ENCODE results near the gene CELSR1.
A peak's percentile ranks its signal among the peaks of the same experiment; 100 is the strongest.

The CELSR1 gene

DNA sequence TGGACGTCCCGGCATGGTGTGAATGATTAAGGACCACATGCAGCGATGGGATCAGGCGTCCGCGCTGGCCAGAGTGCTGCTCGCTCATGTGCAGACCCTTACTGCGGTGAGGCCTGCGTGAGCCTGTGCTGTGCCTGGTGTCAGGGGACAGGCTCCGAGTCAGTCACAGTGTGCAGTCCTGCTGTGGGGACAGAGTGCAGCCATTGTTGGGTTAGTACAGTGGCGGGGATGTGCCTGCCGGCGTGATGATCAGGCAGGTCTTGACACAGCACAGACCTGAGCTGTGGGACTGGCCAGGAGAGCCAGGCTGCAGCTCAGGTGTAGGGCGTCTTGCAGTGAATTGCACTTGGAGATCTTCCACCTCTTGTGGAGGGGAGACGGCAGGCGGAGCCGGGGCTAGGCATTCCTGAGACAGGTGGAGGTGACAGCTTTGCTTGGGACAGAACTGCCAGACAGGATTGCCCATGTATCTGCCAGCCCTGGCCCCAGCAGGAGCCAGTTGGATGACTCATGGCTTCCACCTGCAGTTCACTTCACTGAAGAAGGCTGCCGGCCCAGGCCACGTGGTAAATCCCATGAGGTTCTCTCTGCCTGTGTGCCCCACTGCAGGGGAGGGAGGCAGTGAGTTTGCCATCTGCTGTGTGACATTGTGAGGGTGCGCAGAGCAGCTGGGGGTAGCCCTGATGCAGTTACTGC is 184.6 kb downstream of the CELSR1 start:
- no peak for DNase-seq (ENCODE audit: low read depth in 2 of 2)

DNA sequence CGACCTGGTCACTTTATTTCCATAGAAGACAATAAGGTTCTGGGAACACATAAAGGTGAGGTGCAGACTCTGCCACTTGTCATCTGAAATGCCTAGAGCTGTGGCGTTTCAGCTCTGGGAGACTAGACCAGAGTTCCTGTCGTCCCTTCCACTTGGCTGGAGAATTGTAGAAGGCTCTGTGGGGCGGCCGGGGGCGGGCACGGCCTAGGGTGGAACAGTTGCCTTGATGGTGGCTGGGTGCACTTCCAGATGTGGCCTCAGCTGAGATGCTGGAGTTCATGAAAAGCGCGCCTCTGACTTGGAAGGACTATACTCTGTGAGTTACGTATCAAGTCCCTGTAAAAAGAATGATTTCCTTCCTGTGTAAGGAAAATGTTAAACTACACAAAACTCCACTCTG is 185.1 kb downstream of the CELSR1 start:
- no peak for DNase-seq (ENCODE audit: low read depth in 2 of 2)

DNA sequence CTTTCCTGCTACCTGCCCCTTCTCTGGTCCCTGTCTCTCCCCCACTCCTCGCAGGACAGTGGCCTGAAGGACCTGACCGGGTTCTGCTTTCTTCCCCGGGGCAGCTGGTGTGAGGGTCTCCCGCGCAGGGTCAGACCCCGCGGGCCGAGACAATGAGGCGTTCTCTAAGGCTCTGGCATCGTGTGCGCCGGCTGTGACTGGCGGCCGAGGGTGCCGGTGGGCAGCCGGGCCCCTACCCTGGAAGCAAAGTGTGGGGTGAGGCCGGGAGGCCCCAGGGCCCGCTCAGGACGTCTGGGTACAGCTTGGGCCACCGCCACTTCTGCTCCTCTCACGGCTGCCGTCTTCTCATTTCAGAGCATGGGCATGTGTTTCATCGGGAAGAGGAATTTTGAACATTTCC is 185.7 kb downstream of the CELSR1 start:
- no peak for DNase-seq (ENCODE audit: low read depth in 2 of 2)

DNA sequence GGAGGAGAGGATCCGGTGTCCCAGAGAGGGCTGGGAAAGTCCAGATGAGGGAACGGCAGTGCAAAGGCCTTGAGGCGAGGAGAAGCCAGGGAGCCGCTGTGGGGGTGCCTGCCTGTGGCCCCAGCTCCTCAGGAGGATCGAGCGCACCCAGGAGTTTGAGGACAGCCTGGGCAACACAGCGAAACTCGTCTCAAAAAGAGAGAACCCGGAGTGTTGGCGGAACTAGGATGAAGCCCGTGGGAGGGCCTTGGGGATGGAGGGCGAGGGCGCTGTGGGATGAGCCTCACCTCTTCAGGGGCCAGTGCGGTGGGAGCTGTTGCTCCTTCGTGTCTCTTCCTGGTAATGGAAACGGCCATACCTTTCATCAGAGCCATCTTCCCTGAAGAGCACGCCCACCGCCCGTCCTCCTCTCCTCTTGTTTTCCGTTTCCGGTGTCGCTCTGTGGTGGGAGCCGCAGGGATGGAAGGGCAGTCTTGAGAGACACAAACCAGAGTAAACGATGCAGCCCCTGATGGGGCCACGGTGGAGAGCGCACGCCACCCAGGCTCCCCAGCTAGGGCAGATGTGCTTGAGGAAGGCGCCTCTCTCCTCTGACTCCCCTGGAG is 186.2 kb downstream of the CELSR1 start:
- no peak for DNase-seq (ENCODE audit: low read depth in 2 of 2)

DNA sequence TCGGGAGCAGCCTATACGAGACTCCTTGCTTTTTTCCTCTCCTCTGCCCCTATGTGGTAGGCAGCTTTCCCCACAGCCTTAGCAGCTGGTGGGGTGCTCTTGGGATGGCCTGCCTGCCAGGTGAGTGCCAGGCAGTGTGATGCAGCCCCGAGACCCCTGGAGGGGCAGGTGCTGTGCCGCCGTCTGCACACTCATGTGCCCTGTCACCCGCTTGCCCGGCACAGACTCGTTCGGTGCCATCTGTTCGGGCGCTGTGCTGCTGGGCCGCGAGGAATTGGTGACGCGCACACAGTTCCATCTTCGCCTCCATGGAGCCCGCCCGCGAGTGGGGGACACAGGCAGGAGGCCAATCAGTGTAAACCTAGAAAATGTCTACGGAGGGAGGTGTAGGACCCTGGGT is 186.8 kb downstream of the CELSR1 start:
- no peak for DNase-seq (ENCODE audit: low read depth in 2 of 2)

DNA sequence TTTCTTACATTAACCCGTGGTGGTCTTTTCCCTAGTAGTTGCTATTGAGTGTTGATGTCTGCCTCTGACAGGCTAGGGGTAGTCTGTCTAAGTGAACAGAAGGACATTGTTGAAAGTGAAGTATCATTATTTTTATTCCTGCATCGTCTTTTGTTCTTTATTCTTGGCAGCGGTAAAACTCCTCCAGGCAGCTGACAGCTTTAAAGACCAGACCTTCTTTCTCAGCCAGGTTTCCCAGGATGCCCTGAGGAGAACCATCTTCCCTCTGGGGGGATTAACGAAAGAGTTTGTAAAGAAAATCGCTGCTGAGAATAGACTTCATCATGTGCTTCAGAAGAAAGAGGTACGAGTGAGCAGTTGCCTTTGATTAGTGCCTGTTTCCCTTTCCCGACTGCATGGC is 187.3 kb downstream of the CELSR1 start:
- DNase-seq (ENCODE audit: low read depth in 2 of 2) = no peak

DNA sequence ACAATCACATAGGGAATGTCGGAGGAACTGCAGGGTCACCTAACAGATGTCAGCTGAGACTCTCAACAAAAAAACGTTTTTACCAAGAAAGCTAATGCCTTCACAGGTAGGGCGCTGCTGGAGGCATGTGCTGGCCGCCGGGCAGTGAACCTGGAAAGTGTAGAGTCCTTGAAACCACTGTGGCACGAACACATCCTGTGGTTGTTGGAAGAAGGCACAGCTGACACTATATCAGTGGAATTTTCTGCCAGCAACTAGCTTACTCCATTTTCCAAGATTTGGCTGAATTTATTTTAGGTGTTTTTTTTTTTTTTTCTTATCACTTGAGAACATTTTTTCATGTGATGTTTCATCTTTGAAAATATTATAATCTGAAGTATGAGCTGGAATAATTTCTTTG is 187.7 kb downstream of the CELSR1 start:
- no peak for DNase-seq (ENCODE audit: low read depth in 2 of 2)

DNA sequence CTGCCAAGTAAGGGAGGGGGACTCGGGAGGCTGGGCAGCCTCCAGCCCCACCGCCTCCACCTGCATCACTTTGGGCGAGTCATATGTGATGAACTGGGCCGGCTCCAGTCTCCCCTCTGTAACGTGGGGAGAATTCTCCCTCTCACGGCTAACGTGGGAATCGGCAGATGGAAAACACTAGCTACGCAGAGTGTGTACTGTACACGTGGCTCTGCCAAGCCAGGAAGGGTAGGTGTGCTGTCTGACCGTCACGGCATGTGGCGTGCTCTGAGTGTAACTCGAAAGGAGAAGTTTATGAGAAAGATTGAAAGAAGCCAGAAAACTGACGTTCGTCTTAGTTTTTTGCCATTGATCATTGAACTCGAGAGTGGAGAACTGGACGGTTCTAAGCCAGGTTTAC is 188.2 kb downstream of the CELSR1 start:
- no peak for DNase-seq (ENCODE audit: low read depth in 2 of 2)

DNA sequence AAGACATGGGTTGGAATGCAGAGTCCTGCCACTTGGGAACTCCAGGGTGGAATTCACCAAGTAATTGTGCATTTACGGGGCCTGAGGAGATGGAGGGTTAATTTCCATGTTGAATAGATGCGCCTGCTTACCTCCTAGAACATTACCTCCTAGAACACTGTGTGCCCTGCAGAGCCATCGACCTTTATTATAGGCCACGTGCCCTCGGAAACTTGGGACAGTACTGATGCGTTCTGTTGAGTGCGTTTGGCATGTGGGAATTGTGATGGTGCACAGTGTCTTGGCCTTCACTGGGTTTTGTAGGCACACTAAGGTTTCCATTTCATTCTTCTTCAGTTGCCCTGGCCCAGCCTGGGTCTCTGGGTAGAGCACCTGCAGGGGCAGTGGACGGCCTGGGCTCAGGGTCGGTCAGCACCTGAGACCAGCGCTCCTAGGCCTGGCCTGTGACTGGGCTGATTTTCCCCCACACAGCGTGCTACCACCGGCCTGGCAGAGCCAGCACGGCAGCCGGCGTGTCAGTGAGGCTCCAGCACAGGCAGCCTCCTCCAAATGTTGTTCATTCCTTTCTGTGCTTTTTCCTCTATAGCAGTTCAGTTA is 189.2 kb downstream of the CELSR1 start:
- DNase-seq (ENCODE audit: low read depth in 2 of 2) = no peak

DNA sequence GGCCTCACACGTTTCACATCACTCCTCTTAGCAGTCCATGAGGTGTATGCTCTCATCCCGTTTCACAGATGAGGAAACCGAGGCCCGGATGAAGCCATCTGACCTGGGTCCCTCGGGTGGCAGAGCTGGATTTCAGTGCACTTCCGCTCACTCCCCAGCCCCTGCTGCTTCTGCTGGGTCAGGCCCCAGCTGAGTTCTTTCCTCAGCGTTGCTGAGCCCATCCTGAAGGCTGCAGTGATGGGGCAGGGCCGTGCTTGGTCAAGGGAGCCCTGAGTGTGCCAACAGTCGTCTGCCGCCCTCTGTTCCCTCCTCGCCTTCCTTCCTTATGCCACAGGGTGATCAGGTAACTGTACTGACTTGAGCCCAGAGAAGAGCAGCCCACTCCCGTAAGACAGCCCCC is 189.8 kb downstream of the CELSR1 start:
- DNase-seq (ENCODE audit: low read depth in 2 of 2) = no peak

DNA sequence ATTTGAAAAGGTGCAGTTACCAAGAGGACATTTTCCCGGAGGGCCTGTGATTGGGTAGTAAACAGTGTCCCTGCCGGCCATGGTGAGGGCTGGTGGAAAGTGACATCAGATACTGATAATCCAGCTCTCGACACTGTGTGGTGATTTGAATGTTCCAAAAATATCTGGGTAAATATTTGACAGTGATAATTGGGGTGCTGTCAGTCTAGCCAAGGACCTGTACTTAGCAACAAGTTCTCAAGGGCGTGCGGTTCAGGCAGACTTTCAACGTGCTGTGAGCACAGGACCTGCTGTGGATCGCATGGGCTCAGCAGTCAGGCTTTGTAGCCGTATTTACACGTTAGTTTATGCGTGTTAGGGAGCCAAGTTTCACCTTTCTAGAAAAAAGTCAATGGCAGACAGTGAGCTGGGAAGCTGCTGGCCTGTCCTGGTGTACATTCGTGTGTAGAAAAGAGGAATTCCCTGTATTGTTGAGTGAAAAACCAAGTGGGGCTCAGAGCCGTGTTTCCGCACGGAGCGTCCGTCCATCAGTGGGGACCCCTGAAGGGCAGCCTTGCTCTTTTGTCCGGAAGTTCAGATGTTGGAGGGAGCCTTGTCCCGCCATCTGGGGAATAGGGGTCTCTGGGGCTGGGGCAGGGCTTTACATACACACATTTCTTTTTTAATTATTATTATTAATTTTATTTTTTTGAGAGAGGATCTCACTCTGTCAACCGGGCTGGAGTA is 190.6 kb downstream of the CELSR1 start:
- DNase-seq (ENCODE audit: low read depth in 2 of 2) = no peak

DNA sequence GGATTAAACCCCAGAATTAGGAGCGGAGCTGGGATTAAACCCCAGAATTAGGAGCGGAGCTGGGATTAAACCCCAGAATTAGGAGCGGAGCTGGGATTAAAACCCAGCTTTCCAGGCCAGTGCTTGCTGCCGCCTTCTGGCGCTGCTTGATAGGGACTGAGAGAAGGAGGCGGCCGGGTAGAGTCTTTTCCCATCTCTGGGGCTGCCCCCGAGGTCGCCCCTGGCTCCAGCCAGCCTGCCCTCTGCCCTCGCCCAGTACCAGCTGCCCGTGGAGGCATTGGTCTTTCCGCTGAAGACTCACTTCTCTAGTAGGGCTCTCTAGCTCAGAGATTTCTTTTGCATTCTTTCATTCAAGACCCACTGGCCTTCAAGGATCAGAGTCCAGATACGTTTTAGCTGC is 196.7 kb downstream of the CELSR1 start:
- DNase-seq (ENCODE audit: low read depth in 2 of 2) = no peak

DNA sequence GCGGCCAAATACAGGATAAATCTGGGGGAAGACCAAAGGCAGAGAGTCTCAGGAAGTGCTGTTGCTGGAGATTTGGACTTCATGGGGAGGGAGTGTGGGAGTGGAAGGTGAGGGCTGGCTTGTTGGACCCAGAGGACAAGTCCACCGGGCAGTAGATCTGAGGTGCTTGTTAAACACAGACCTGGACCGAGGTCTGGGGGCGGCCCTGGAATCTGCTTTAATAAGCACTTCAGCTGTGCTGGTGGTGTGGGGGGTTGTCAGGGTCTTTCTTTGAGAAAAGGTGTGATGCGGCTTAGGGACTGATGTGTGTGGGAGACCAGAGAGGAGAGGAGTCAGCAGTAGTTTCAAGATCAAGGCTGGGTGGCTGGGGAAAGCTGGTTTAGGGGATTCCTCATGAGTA is 197.5 kb downstream of the CELSR1 start:
- no peak for DNase-seq (ENCODE audit: low read depth in 2 of 2)

DNA sequence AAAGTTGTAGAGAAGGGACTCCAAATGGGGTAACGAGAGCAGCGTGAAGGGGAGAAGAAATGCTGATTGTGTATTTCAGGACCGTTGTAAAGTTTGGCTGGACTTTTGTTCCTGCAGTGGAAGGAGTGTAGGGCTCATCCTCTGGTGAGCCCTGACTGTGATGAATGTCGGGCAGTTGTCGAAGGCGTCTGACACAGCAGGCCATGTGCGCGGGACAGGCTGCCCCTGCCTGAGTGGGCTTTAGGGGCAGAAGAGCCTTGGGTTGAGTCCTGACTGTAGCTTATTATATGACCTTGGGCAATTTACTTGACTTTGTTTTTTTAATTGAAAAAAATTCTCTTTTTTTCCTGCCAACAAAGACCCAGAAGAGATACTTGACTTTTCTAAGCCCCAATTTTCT is 198.8 kb downstream of the CELSR1 start:
- no peak for DNase-seq (ENCODE audit: low read depth in 2 of 2)

DNA sequence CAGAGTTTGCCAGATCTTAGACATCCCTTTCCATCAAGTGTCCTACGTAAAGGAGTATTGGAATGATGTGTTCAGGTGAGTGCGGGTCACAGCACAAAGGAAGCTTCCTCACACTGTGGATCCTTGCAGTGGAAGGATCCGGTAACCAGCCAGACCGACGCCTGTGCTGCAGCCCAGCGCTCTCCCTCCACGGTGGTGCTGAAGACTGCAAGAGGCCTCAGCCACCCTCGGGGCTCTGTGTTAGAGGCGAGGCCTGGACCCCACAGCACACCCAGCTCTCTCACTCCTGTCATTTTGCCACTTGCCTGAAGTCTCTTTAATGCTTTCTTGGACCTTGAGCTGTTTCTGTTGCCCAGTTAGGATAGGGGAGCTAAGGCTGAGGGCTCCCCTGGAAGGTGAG is 199.6 kb downstream of the CELSR1 start:
- DNase-seq (ENCODE audit: low read depth in 2 of 2) = no peak

DNA sequence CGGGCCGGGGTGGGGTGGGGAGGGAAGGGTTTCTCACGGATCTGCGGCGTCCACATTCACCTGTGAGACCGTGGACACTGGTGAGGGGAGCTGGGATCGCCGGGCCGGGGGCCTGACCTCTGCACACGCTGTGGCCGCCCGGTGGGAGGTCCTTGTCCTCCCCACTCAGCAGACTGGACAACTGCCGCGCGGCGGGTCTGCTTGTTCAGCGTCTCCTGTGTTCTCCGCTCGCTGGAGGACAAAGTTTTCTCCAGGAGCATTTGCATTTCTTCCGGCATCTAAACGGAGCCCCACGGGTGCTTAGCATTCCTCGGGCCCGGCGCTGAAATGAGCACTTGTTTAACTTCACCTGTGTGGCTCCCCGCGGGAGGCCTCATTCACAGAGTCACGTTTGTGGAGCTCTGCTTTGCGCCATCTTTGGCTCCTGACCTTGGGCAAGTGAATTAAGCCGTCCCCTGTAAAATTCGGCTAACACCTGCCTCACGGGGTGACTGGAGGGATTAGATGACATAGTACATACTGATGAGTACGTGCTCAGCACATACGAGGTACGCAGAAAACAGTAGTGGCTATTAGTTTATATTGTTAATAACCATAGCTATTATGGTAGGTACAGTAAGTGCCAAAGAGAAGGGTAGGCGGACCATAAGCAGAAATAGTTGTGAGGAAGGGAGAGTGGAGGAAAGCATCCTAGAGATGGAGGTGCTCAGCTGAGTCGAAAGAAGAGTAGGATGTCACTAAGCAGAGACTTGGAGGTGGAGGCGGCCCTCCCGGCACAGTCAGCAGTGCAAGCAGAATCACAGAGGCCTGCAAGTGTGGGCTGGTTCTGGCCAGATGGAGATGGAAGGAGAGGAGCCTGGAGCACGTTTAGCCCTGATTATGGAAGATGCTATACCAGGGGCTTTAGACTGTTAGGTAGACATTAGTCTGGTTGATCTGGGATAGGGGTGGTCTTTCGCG is 201.0 kb downstream of the CELSR1 start:
- DNase-seq (ENCODE audit: low read depth in 2 of 2) = no peak

DNA sequence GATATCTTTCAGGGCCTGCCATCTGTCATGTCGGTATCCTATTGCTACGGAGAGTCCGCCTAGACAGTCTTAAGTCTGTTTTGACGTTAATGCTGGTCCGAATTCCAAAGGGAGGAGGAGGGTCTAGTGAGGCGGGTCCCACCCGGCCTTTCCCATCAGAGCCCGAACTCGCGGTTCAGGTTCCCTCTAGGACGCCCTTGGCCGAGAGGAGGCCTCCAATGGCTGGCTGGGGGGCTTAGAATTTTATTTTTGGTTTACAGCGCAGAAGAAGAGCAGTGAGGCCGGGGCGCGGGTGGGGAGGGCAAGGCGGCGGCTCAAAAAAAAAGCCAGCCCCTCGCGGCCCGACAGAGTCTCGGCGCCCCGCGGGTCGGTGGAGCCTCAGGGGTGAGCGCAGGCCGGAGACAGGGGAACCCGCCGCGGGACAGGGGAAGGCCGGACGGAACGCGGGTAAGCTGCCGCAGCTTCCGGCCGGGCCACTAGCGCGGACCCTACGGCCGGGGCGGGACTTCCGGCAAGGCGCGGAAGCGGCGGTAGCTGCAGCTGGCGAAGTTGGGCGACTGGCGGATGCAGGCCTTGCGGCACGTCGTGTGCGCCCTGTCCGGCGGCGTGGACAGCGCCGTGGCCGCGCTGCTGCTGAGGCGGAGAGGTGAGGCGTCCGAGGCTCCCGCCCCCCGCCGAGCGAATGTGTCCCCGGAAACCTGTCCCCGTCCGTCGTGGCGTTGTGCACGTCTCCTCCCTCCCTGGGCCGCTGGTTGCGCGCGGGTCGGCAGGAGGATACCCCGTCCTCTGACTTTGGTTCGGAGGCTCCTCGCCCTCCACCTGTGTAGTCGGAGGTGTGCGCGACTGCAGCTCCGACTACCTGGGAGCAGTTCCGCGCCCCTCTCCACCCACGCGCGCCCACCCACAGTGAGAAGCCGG is 202.0 kb downstream of the CELSR1 start, which contains the start of gene TRMU:
Gene TRMU (plus strand): TSS at position 514 of the 918 bp plus-strand sequence. CDS start 51 bp downstream, at position 565.
- peak; percentile 50 to 69 for DNase-seq (ENCODE audit: low read depth in 2 of 2)

DNA sequence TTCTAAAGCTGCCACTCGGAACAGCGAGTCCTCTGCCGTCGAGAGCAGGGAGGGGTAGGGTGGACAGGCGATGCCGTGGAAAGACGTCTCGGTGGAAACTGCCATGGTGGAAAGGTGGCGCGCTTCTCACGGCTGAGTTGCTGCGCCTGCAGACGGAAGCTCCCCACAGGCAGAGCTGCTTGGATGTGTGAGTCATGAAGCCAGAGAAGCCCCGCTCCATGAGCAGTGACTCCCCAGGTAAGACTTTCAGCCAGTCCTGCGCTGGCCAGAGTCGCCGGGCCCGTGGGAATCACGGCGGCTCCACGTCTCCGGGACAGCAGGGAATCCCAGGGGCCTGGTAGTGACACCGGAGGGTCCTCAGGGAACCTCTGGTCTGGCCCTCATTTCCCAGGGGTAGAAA is 205.9 kb downstream of the CELSR1 start:
- no peak for DNase-seq (ENCODE audit: low read depth in 2 of 2)

DNA sequence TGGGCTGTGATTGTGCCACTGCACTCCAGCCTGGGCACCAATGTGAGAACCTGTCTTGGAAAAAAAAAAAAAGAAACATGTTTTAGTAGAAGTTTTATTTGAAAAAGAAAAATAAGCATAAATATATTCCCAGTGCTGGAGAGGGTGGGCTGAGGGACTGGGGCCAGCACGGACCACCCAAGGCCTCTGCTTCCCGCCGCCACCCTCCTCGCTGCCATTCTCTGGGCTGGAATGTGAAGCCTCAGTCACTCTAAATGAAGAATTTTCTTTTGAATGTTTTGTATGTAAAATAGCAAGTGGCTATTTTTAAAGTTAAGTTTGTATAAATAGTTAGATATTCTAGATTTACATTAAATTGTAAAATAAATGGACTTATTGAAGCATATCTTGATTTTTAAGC is 207.0 kb downstream of the CELSR1 start:
- DNase-seq (ENCODE audit: low read depth in 2 of 2) = no peak

DNA sequence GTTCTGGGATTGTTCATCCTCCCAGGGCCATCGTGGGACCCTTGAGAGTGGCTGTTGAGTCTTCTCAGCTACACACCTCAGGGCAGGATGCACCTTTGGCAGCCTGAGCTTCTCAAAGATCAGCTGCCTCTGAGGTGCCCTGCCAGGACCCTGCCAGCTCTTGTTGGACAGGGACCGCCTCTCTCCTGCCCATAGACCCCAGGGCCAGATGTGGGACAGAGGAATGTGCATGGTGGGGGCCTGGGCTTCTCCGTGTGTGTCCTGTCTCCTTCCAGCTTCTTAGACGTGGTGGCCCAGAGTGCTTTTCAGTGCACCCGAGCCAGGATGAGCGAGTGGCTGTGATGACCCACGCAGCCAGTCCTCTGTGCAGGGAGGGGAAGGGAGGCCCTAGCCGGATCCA is 207.8 kb downstream of the CELSR1 start:
- DNase-seq (ENCODE audit: low read depth in 2 of 2) = no peak
